Endothelial cell of umbilical vein (primary cell): ENCODE data around the gene CCDC138.

Experiments
- CTCF ChIP-seq, 2 donors: IDR thresholded peaks; 1 replicate in 1 of 2; 2 replicates in 1 of 2; pipeline ENCODE4 v1.5.1; 2011; ENCODE audit warnings: low read length in 2 of 2, mild to moderate bottlenecking in 2 of 2, moderate library complexity in 2 of 2, control low read depth in 1 of 2, inconsistent platforms in 1 of 2, low read depth in 1 of 2; ENCODE audit not compliant: insufficient read depth in 1 of 2; ENCODE audit errors: extremely low read depth in 1 of 2
- EZH2 ChIP-seq: IDR thresholded peaks from 2 replicates; pipeline ENCODE4 v1.6.1; 2012; ENCODE audit warnings: borderline replicate concordance, low read depth, mild to moderate bottlenecking, moderate library complexity, low read length, inconsistent platforms; ENCODE audit not compliant: severe bottlenecking
- JUN ChIP-seq: IDR thresholded peaks from 2 replicates; pipeline ENCODE4 v1.6.1; 2011; ENCODE audit warnings: borderline replicate concordance, low read depth; ENCODE audit not compliant: insufficient read length, insufficient read depth
- MYC ChIP-seq: IDR thresholded peaks from one replicate; pipeline ENCODE4 v1.6.1; 2011; ENCODE audit warnings: mild to moderate bottlenecking, low read depth, low read length

- TF ChIP-seq JUN = no peak
- TF ChIP-seq CTCF (IDR thresholded peaks at IDR 0.05; ENCODE audit: extremely low read depth in 1 of 2, insufficient read depth in 1 of 2, low read depth in 1 of 2, low read length in 2 of 2) = no peak
- TF ChIP-seq MYC = no peak
- no peak for TF ChIP-seq EZH2
Measured at GRCh38 chr2:108918941-108919341, 132.4 kb downstream of the CCDC138 start.
